ENCODE data around the gene GJA3.
A peak's percentile ranks its signal among the peaks of the same experiment; 100 is the strongest.

GJA3 gene

DNA sequence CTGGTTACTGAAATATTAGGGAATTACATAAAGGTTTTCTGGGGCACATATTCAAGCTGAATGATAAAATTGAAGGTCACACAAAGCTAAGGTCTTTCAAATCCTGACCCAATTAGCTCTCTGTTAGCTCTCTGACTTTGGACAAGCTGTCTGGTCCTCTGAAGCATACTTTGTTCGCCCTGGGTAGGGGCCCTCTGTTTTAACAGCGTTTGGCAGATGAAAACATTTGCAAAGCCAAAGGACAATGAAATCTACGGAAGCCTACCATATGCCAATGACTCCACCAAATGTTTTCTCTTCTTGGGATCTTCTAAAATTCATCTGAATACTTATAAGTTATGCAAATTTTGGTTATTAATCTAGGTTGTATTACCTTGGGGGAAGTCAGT lies 14.5 kb upstream of the GJA3 start:
- TF ChIP-seq, protein P1, sequence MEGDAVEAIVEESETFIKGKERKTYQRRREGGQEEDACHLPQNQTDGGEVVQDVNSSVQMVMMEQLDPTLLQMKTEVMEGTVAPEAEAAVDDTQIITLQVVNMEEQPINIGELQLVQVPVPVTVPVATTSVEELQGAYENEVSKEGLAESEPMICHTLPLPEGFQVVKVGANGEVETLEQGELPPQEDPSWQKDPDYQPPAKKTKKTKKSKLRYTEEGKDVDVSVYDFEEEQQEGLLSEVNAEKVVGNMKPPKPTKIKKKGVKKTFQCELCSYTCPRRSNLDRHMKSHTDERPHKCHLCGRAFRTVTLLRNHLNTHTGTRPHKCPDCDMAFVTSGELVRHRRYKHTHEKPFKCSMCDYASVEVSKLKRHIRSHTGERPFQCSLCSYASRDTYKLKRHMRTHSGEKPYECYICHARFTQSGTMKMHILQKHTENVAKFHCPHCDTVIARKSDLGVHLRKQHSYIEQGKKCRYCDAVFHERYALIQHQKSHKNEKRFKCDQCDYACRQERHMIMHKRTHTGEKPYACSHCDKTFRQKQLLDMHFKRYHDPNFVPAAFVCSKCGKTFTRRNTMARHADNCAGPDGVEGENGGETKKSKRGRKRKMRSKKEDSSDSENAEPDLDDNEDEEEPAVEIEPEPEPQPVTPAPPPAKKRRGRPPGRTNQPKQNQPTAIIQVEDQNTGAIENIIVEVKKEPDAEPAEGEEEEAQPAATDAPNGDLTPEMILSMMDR (conservative IDR thresholded peaks at IDR 0.05; ENCODE audit: low read depth), result no peak
- ChIA-PET CTCF (interaction anchor here (0.5 to 1.0 kb wide), 2 partner anchors 79 to 169 kb away, joined by 4 to 5 read pairs; no protein-coding TSS in a partner anchor), POLR2A (ENCODE audit: low non-redundant PET) (no interaction called here)
- DNase-seq (ENCODE audit: low spot score), result no peak
- H3K27ac ChIP-seq, result no peak overlapping the region; the same call in 1 of the 2 replicates

DNA sequence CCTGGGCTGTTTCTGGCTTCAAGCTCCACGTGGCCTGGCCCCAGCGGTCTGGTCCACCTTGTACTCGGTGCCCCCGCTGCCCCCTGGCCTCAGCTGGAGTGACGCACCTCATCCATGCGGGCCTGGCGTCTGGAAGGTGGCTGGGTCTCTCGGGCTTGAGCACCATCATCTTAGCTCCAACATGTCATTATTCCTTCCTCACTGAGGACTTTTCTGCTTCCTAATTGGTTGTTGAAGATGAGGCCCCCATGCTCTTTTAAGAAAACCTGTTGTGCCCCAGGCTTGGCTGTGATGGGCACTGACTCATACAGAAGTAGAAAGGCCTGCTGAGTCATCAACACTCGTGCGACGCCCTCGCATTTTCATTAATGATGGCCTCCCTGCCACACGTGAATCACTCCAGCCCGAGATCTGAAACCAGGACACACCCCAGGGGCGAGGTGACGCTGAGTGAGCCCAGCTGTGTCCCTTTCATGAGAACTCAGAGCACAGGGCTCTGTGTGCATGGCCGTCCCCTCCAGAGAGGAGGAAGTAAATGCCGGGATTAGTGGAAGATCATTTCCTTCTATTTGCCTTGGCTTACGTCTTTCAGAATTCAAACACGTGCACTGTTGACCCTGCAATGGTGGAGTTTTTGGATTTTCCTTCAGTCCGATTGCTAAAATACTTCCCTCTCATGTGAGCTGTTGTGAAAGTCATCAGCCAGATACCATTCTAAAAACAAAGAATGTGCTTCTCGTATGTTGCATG lies 14.0 kb upstream of the GJA3 start:
- peak; percentile 94 for DNase-seq (ENCODE audit: low spot score)
- TF ChIP-seq, protein P1 (conservative IDR thresholded peaks at IDR 0.05; ENCODE audit: low read depth), result no peak
- H3K27ac ChIP-seq, result peak overlapping the region; percentile 70
- ChIA-PET CTCF (interaction anchor here (0.5 to 1.0 kb wide), 2 partner anchors 78 to 170 kb away, joined by 4 to 5 read pairs; no protein-coding TSS in a partner anchor), POLR2A (ENCODE audit: low non-redundant PET) (no interaction called here)

DNA sequence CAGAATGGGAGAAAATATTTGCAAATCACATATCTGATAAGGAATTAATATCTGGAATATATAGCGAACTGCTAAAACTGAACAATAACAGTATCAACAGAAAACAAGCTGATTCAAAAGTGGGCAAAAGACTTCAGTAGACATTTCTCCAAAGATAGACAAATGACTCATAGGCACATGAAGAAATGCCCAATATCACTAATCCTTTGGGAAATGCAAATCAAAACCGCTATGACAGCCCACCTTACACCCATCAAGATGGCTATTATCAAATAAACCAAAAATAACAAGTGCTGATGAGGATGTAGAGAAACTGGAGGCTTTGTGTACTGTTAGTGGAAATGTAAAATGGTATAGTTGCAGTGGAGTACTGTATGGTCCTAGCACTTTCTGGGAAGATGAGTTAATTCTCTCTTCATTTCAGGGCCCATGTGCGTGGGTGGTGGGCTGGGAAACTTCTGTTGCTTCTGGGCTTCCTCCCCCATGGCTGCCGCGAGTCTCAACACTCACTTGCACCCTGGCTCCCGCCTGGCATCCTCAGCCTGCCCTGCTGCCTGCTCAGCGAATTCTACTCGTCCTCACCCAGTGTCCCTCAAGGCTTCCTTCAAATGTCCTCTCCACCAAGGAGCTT lies 12.4 kb upstream of the GJA3 start:
- DNase-seq (ENCODE audit: low spot score), result no peak
- no peak overlapping the region for H3K27ac ChIP-seq
- ChIA-PET CTCF (interaction anchor here (0.7 kb wide), 2 partner anchors 32 to 101 kb away, joined by 3 read pairs; no protein-coding TSS in a partner anchor), POLR2A (ENCODE audit: low non-redundant PET) (no interaction called here)
- TF ChIP-seq, protein P1 (conservative IDR thresholded peaks at IDR 0.05; ENCODE audit: low read depth), result no peak

DNA sequence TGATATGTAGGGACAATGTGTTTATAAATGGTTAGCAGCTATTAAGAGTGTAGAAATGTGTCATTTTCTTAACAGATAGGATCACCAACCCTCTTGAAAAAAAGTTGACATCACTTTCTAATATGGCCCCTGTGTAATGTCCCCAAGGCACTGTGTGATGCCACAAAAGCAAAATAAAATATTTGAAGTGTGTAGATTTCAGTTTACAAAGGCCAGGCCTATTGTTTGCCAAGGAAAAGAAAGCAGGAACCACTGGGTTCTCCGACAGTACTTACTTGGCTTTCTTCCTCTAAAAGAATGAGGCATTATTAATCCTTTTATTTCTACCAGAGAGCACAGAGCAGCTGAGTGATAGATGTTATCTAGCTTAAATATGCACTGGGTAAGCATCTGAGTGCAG lies 10.5 kb upstream of the GJA3 start:
- DNase-seq (ENCODE audit: low spot score), result no peak
- TF ChIP-seq, protein P1 (conservative IDR thresholded peaks at IDR 0.05; ENCODE audit: low read depth), result no peak
- POLR2A ChIA-PET (ENCODE audit: low non-redundant PET), result no interaction called here
- no peak overlapping the region for H3K27ac ChIP-seq
- CTCF ChIA-PET, result interaction anchor here (0.6 kb wide), 1 partner anchor 364 kb away, joined by 4 read pairs; no protein-coding TSS in a partner anchor

DNA sequence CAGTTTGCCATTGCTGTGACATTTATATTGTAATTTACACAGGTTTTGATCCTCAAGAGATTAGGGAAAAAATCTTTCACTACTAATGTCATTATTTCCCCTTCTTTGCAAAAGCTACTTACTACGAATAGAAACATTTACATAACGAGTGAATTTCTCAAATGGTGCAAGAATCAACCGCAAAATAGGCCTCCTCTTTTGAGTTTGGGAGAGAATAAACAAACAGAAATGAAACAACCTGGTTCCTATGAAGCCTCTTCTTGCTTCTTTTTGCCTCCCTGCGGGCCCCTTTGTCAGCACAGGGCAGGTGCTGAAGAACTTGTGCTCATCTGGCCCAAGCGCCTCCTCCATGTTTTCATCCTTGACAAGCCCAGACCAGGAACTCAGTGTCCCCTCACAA lies 10.1 kb upstream of the GJA3 start:
- ChIA-PET CTCF (interaction anchor here (0.6 kb wide), 1 partner anchor 365 kb away, joined by 4 read pairs; no protein-coding TSS in a partner anchor), POLR2A (ENCODE audit: low non-redundant PET) (no interaction called here)
- DNase-seq (ENCODE audit: low spot score), result no peak
- TF ChIP-seq, protein P1 (conservative IDR thresholded peaks at IDR 0.05; ENCODE audit: low read depth), result no peak
- H3K27ac ChIP-seq, result no peak overlapping the region

DNA sequence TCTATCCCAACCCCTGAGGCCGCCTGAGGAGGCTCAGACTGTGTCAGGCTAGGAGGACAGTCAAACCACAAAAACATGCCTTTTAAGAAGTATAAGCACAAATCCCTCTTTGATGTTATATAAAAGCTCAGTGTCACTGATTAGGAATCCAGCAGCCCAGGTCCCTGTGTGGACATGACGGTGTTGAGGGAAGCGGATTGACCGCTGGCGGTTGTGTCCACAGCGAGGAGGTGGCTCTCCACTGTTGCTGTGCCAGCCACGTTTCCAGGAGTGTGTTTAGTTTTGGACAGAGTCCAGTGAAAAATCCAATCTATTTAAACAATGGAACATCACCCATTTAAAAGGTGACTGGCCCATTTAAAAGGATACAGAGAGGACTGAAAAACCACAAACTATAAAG lies 7.5 kb upstream of the GJA3 start:
- no peak overlapping the region for H3K27ac ChIP-seq
- TF ChIP-seq, protein P1 (conservative IDR thresholded peaks at IDR 0.05; ENCODE audit: low read depth), result no peak
- ChIA-PET CTCF (no interaction called here), POLR2A (ENCODE audit: low non-redundant PET) (no interaction called here)
- no peak for DNase-seq (ENCODE audit: low spot score)
